ENCODE results near the gene GEMIN5.

DNA sequence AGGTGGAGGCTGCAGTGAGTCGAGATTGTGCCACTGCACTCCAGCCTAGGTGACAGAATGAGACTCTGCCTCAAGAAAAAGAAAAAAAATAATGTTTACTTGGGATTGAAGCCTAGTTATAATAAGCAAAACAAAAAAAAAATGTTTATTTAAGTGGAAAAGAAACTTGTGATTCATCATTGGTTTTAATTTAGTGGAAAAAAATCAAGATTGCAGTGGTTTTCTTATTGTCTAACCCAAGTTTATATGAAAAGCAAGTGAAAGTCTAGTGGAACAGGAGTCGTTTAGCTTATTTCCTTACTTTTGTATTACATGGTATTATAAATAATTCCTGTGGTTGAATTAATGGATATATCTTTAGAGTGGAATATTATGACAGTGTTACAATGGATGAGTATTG, 71.2 kb downstream of the GEMIN5 start:
- TF ChIP-seq, protein P1, sequence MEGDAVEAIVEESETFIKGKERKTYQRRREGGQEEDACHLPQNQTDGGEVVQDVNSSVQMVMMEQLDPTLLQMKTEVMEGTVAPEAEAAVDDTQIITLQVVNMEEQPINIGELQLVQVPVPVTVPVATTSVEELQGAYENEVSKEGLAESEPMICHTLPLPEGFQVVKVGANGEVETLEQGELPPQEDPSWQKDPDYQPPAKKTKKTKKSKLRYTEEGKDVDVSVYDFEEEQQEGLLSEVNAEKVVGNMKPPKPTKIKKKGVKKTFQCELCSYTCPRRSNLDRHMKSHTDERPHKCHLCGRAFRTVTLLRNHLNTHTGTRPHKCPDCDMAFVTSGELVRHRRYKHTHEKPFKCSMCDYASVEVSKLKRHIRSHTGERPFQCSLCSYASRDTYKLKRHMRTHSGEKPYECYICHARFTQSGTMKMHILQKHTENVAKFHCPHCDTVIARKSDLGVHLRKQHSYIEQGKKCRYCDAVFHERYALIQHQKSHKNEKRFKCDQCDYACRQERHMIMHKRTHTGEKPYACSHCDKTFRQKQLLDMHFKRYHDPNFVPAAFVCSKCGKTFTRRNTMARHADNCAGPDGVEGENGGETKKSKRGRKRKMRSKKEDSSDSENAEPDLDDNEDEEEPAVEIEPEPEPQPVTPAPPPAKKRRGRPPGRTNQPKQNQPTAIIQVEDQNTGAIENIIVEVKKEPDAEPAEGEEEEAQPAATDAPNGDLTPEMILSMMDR (IDR thresholded peaks at IDR 0.05): no peak
- TF ChIP-seq POLR2A (IDR thresholded peaks at IDR 0.05): no peak
